ENCODE results near the gene CDK6. TPM values are rescaled to one million over a fixed set of nuclear protein-coding genes. Genes with fewer than 3 reads are reported as not detected.
A peak's percentile ranks its signal among the peaks of the same experiment; 100 is the strongest.
"Not testable (repeated sequence)": the region's sequence is repeated elsewhere in the genome, so short reads cannot be mapped to it uniquely, and the experiment has no call there.

CDK6 gene
- polyA plus RNA-seq, 2 of the 4 experiments (the other 2 are of a cell fraction): 13.6 to 25.9 TPM

- TF ChIP-seq USF2 (IDR thresholded peaks at IDR 0.05) (no peak), GATA3 (IDR thresholded peaks at IDR 0.05; ENCODE audit: borderline replicate concordance) (no peak), HDAC2 (IDR thresholded peaks at IDR 0.05) (no peak)
Observed at GRCh38 chr7:92761391-92762097, 74.8 kb downstream of the CDK6 start (continued).

- peaks cover 72% of the 10 kb centered on the region for H3K4me1 ChIP-seq
- H3K27ac ChIP-seq: peak overlapping the region in 1 of 2 experiments; percentile 72; a peak in 3 of 6 replicates
- ChIA-PET CTCF (interaction anchor here (1.0 to 1.7 kb wide), 5 partner anchors 9 to 74 kb away, joined by 3 to 6 read pairs (median 3); no protein-coding TSS in a partner anchor), POLR2A (no interaction called here)
- H3K4me3 ChIP-seq: no peak overlapping the region
- no peak overlapping the region for H3K4me2 ChIP-seq
- DNase-seq (ENCODE audit: low read depth in 1 of 2, low spot score in 1 of 2) (no peak), FAIRE-seq (no peak), ATAC-seq (no peak)
- TF ChIP-seq CHD2 (IDR thresholded peaks at IDR 0.05; ENCODE audit: low read length, partially characterized antibody) (no peak), MYC (IDR thresholded peaks at IDR 0.05; ENCODE audit: borderline replicate concordance, low read length) (no peak), ZFP36 (IDR thresholded peaks at IDR 0.05; ENCODE audit: borderline replicate concordance, partially characterized antibody) (no peak), POLR2A (IDR thresholded peaks at IDR 0.05; ENCODE audit: low read length) (no peak), MAZ (IDR thresholded peaks at IDR 0.05; ENCODE audit: borderline replicate concordance, low read depth, low read length) (no peak), RFX5 (IDR thresholded peaks at IDR 0.05) (no peak), CBX2 (IDR thresholded peaks at IDR 0.05; ENCODE audit: borderline replicate concordance, low read depth) (no peak), ZNF302 (CRISPR knock-in tag; IDR thresholded peaks at IDR 0.05) (no peak), EHMT2 (IDR thresholded peaks at IDR 0.05; ENCODE audit: low read depth) (no peak), HOXA7 (CRISPR knock-in tag; IDR thresholded peaks at IDR 0.05) (no peak), RCOR1 (IDR thresholded peaks at IDR 0.05; ENCODE audit: low read depth, low read length) (no peak), MAFK (IDR thresholded peaks at IDR 0.05; ENCODE audit: partially characterized antibody) (no peak), RARB (CRISPR knock-in tag; IDR thresholded peaks at IDR 0.05) (no peak), BHLHE40 (IDR thresholded peaks at IDR 0.05; ENCODE audit: low read depth, low read length) (no peak), NR3C1 (IDR thresholded peaks at IDR 0.05) (no peak), GATA3 (IDR thresholded peaks at IDR 0.05; ENCODE audit: borderline replicate concordance) (no peak), HES2 (IDR thresholded peaks at IDR 0.05) (no peak), USF2 (IDR thresholded peaks at IDR 0.05) (no peak), ESRRA (IDR thresholded peaks at IDR 0.05; ENCODE audit: borderline replicate concordance, low read length) (no peak)
- 85% methylated on average over 2 of the region's 2 CpGs for WGBS (ENCODE audit: missing lambda C conversion rate)
- H3K9me3 ChIP-seq: no peaks in the 10 kb centered on the region
Observed at GRCh38 chr7:92758796-92759431, 77.5 kb downstream of the CDK6 start.

GRCh38 chr7:92757311-92757910, 79.0 kb downstream of the CDK6 start:
- peak overlapping the region in 1 of 2 experiments; percentile 1; a peak in 1 of 6 replicates for H3K27ac ChIP-seq
- ATAC-seq; POLR2A ChIA-PET; H3K4me3 ChIP-seq; H3K9me3 ChIP-seq; H3K4me2 ChIP-seq; DNase-seq (ENCODE audit: low read depth in 1 of 2, low spot score in 1 of 2); FAIRE-seq: not testable (repeated sequence)
- peaks cover 70% of the 10 kb centered on the region for H3K4me1 ChIP-seq
- TF ChIP-seq KDM1A (IDR thresholded peaks at IDR 0.05; ENCODE audit: low read depth): peak; percentile 74; the same call in 1 of the 2 replicates
- CTCF ChIA-PET: interaction anchor here (1.2 to 1.3 kb wide), 2 partner anchors 12 to 76 kb away, joined by 3 to 6 read pairs; no protein-coding TSS in a partner anchor
- 94% methylated on average over 3 of the region's 3 CpGs for WGBS (ENCODE audit: missing lambda C conversion rate)

All from A549 (cell line).